BLaER1 (cell line): ENCODE measurements around the gene CFAP126.
"Not testable (repeated sequence)": the region's sequence is repeated elsewhere in the genome, so short reads cannot be mapped to it uniquely, and the experiment has no call there.

ENCODE experiments used
- H3K27ac ChIP-seq: shearing (Covaris generic); formaldehyde crosslinking; 2 replicates; pipeline ENCODE4 v1.8.1; 2022
- H3K27me3 ChIP-seq: shearing (Covaris generic); formaldehyde crosslinking; 2 replicates; pipeline ENCODE4 v1.8.1; 2022
- H3K36me3 ChIP-seq: shearing (Covaris generic); formaldehyde crosslinking; 2 replicates; pipeline ENCODE4 v1.8.1; 2022
- H3K4me1 ChIP-seq: shearing (Covaris generic); formaldehyde crosslinking; 2 replicates; pipeline ENCODE4 v1.8.1; 2022
- H3K4me2 ChIP-seq: shearing (Covaris generic); formaldehyde crosslinking; 2 replicates; pipeline ENCODE4 v1.8.1; 2022
- H3K4me3 ChIP-seq: shearing (Covaris generic); formaldehyde crosslinking; 2 replicates; pipeline ENCODE4 v1.8.1; 2022
- H3K9ac ChIP-seq: shearing (Covaris generic); formaldehyde crosslinking; 2 replicates; pipeline ENCODE4 v1.8.1; 2022
- H3K9me3 ChIP-seq: shearing (Covaris generic); formaldehyde crosslinking; 2 replicates; pipeline ENCODE4 v1.8.1; 2022
- H4K20me1 ChIP-seq: shearing (Covaris generic); formaldehyde crosslinking; 2 replicates; pipeline ENCODE4 v1.8.1; 2022
- Cebpa-rat ChIP-seq: shearing (Covaris generic); IDR thresholded peaks from 2 replicates; pipeline ENCODE4 v1.8.1; 2022

The CFAP126 gene

DNA sequence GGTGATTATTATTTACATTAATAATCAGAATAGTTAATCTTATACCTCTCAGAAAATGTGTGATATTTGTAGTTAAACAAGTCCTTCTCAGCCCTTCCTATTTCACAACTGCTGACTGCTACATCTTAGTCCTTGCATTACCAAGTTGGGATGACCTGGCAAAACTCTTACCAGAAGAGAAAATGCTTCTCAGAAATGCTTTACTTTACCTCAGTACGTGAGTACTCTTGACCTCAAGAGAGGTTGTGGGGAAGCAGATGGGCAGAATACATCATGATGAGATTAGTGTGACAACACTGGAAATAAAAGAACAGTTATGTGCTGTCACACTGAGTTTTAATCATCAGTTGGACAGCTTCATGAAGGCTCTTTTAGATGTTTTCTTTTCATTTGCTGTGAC lies 16.2 kb downstream of the CFAP126 start:
- no peaks in the 10 kb centered on the region for H4K20me1 ChIP-seq
- peaks cover 25% of the 10 kb centered on the region for H3K36me3 ChIP-seq

DNA sequence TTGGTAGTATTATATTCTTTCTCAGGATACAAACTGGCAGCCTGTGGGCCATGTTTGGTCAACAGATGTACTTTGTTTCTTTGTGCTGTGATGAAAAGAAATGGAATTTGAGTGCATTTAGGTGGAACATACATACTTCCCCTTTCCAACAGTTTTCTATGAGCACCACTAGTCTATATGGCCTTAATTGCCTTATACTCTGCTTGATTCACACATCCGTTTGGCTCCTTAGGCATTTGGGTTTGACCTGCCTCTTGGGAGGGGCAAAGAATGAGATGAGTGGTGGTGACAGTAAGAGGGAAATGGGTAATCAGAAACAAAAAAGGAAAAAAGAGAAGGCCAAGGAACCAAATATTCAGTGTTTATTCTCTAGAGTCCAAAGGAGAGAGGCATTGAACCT lies 17.0 kb downstream of the CFAP126 start:
- Histone ChIP-seq H3K4me2 (peak overlapping the region; percentile 79), H3K4me1 (peaks cover 46% of the 10 kb centered on the region), H3K27me3 (no peaks in the 10 kb centered on the region), H4K20me1 (no peaks in the 10 kb centered on the region), H3K4me3 (no peak overlapping the region), H3K9me3 (no peaks in the 10 kb centered on the region), H3K27ac (peak overlapping the region; percentile 83), H3K36me3 (peaks cover 29% of the 10 kb centered on the region), H3K9ac (no peak overlapping the region)
- no peak for TF ChIP-seq Cebpa-rat

More for the DNA sequence above, 16.2 kb downstream of the CFAP126 start:
- peak overlapping the region; percentile 83 for H3K27ac ChIP-seq
- H3K4me1 ChIP-seq = peaks cover 53% of the 10 kb centered on the region
- no peaks in the 10 kb centered on the region for H3K9me3 ChIP-seq
- peak overlapping the region; percentile 79 for H3K4me2 ChIP-seq
- H3K4me3 ChIP-seq = no peak overlapping the region
- H3K27me3 ChIP-seq = no peaks in the 10 kb centered on the region
- no peak for TF ChIP-seq Cebpa-rat
- H3K9ac ChIP-seq = no peak overlapping the region

DNA sequence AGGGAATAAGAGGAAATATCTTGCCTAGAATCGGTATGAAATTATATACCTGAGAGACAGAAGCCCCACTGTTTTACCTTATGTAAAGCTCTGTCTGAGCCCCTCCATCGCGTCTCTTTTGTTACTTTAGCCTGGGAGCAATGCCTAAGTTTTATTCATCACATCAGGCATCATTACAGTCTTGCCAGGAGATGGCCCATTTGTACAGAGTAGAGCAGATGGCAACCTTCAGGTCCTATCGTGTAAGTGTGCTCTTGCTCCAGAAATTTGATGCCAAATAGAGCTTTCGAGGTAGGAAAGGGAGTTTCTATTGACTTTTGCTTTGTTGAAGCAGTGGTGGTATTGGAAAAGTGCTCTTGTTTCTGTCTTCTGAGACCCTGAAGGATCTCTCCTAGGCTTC lies 24.9 kb downstream of the CFAP126 start:
- TF ChIP-seq Cebpa-rat = no peak
- H3K36me3 ChIP-seq = peaks cover 77% of the 10 kb centered on the region
- no peak overlapping the region for H3K4me2 ChIP-seq
- no peak overlapping the region for H3K4me3 ChIP-seq
- H3K27me3 ChIP-seq = no peaks in the 10 kb centered on the region
- no peak overlapping the region for H3K9ac ChIP-seq
- H4K20me1 ChIP-seq = no peaks in the 10 kb centered on the region
- H3K4me1 ChIP-seq = no peaks in the 10 kb centered on the region
- no peaks in the 10 kb centered on the region for H3K9me3 ChIP-seq
- no peak overlapping the region for H3K27ac ChIP-seq

DNA sequence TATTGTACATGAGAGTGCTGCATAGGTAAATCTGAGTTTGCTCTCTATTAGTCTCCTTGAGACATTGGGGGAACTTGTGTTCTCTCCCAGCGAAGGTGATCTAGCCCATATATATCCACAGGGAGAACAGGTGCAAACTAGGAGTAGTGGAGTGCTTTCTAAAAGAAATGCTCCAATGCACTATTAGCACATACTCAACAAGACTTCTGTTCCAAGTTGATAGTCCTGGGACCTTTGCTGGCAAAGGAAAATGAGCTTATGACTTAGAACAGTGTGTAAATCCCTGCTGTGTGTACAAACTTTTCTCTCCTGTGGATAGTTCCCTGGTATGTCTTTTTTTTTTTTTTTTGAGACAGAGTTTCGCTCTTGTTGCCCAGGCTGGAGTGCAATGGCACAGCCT lies 25.5 kb downstream of the CFAP126 start:
- TF ChIP-seq Cebpa-rat = no peak
- Histone ChIP-seq H3K4me1 (no peaks in the 10 kb centered on the region), H3K9me3 (no peaks in the 10 kb centered on the region), H3K27ac (no peak overlapping the region), H3K9ac (no peak overlapping the region), H4K20me1 (no peaks in the 10 kb centered on the region), H3K36me3 (peaks cover 77% of the 10 kb centered on the region), H3K4me2 (no peak overlapping the region), H3K27me3 (no peaks in the 10 kb centered on the region), H3K4me3 (no peak overlapping the region)

DNA sequence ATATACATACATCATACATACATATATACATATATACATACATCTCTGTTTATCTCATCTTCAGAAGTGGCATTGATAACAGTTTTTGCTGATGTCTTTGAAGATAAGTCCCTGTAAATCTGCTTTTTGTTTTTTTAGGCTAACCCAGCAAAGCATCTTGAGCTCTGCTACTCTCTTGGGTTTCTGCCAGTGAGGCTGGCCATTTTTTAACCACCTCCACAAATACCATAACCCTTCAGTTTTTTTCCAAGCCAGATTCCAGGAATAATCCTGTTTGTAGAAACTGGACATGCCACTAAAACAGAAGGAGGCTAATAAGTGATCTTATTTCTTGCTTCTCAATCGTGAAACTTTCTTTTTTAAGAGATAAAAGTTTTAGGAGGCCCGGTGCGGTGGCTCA lies 31.9 kb downstream of the CFAP126 start:
- no peak for TF ChIP-seq Cebpa-rat
- H3K36me3 ChIP-seq = peaks cover 78% of the 10 kb centered on the region
- no peak overlapping the region for H3K4me3 ChIP-seq

DNA sequence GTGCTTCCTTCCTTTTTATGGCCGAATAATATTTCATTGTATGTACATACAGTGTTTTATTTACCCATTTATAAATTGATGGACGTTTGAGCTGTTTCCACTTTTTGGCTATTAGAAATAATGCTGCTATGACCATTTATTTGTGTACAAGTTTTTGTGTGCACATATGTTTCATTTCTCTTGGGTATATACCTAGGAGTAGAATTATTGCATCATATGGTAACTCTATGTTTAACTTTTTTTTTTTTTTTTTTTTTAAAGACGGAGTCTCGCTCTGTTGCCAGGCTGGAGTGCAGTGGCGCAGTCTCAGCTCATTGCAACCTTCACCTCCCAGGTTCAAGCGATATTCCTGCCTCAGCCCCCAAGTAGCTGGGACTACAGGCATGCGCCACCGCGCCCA lies 34.5 kb downstream of the CFAP126 start:
- H3K4me3 ChIP-seq = no peak overlapping the region
- H3K36me3 ChIP-seq = peaks cover 86% of the 10 kb centered on the region
- H3K27me3 ChIP-seq = no peaks in the 10 kb centered on the region
- H3K9ac ChIP-seq = no peak overlapping the region
- no peaks in the 10 kb centered on the region for H4K20me1 ChIP-seq
- H3K9me3 ChIP-seq = no peaks in the 10 kb centered on the region
- peak; percentile 20; the same call in 1 of the 2 replicates for TF ChIP-seq Cebpa-rat
- no peaks in the 10 kb centered on the region for H3K4me1 ChIP-seq
- H3K4me2 ChIP-seq = no peak overlapping the region
- H3K27ac ChIP-seq = no peak overlapping the region

More for the DNA sequence above, 31.9 kb downstream of the CFAP126 start:
- H3K9ac ChIP-seq = 0 out of 2 replicates have a peak overlapping the region, but pooled peaks have one; percentile 16
- H3K27me3 ChIP-seq = no peaks in the 10 kb centered on the region
- H3K4me2 ChIP-seq = no peak overlapping the region
- no peaks in the 10 kb centered on the region for H3K4me1 ChIP-seq
- no peak overlapping the region for H3K27ac ChIP-seq
- no peaks in the 10 kb centered on the region for H4K20me1 ChIP-seq
- H3K9me3 ChIP-seq = no peaks in the 10 kb centered on the region

DNA sequence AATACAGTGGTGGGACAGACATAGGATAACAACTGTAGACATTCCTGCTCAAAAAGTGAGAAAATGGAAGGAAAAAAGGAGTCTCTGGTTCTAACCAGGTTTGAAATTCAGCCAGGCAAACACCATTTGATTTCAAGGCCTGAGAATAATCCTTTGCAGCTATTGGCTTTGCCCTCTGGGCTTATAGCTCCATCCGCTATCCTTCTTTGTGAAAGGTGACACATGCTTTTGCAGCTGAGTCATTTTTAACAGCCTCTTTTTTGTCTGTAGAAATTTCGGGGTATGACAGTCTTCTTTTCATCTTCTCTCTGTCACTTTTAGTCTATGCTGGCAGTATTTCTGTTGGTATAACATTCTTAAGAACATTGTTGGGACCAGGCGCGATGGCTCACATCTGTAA lies 37.3 kb downstream of the CFAP126 start:
- Histone ChIP-seq H4K20me1 (no peaks in the 10 kb centered on the region), H3K4me3 (no peak overlapping the region), H3K36me3 (peaks cover 95% of the 10 kb centered on the region), H3K9me3 (no peaks in the 10 kb centered on the region), H3K4me2 (no peak overlapping the region), H3K4me1 (no peaks in the 10 kb centered on the region), H3K9ac (no peak overlapping the region), H3K27ac (no peak overlapping the region), H3K27me3 (no peaks in the 10 kb centered on the region)
- no peak for TF ChIP-seq Cebpa-rat

DNA sequence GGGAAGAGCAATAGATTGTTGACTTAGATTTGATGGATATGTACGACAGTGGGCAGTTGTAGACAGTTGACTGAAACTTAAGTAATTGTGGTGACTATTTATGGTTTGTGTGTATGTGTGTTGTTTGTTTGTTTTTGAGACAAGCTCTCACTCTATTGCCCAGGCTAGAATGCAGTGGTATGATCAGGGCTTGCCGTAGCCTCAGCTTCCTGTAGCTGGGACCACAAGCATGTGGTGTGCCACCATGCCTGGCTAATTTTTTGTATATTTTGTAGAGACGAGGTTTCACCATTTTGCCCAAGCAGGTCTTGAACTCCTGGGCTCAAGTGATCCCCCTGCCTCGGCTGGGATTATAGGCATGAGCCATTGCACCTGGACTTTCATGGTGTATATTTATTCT lies 43.7 kb downstream of the CFAP126 start:
- H3K4me2 ChIP-seq = peak overlapping the region; percentile 25; the same call in 1 of the 2 replicates
- H3K9ac ChIP-seq = no peak overlapping the region
- H3K27ac ChIP-seq = no peak overlapping the region
- peaks cover 56% of the 10 kb centered on the region for H3K36me3 ChIP-seq
- H3K9me3 ChIP-seq = no peaks in the 10 kb centered on the region
- no peak overlapping the region for H3K4me3 ChIP-seq
- H4K20me1 ChIP-seq = peaks cover 7% of the 10 kb centered on the region; the same call in 1 of the 2 replicates
- no peaks in the 10 kb centered on the region for H3K27me3 ChIP-seq
- peaks cover 13% of the 10 kb centered on the region for H3K4me1 ChIP-seq
- TF ChIP-seq Cebpa-rat = no peak

DNA sequence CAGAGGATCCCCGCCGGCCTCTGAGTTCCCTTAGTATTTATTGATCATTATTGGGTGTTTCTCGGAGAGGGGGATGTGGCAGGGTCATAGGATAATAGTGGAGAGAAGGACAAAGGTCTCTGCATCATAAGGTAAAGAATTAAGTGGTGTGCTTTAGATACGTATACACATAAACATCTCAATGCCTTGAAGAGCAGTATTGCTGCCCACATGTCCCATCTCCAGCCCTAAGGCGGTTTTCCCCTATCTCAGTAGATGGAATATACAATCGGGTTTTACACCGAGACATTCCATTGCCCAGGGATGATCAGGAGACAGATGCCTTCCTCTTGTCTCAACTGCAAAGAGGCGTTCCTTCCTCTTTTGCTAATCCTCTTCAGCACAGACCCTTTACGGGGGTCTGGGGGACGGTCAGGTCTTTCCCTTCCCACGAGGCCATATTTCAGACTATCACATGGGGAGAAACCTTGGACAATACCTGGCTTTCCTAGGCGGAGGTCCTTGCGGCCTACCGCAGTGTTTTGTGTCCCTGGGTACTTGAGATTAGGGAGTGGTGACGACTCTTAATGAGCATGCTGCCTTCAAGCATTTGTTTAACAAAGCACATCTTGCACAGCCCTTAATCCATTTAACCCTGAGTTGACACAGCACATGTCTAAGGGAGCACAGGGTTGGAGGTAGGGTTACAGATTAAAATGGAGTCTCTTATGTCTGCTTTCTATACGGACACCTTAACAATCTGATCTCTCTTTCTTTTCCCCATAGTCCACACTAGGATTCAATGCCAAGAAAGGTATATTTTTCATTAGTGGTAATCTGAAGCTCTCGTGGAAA lies 51.6 kb downstream of the CFAP126 start:
- Histone ChIP-seq H3K4me2 (peak overlapping the region; percentile 98; the same call in 1 of the 2 replicates), H3K4me1 (peaks cover 28% of the 10 kb centered on the region), H3K36me3 (peaks cover 12% of the 10 kb centered on the region; the same call in 1 of the 2 replicates)
- not testable (repeated sequence) for H3K4me3 ChIP-seq, H3K27me3 ChIP-seq, H3K9me3 ChIP-seq, H3K27ac ChIP-seq, H4K20me1 ChIP-seq, H3K9ac ChIP-seq
